GM21360 (cell line): Measurements from ENCODE around the gene SASS6.

Experiments used
- ATAC-seq: cut with Tn5 transposase; IDR thresholded peaks from one replicate; pipeline ENCODE4 v1.9.1; 2021; ENCODE audit warnings: mild to moderate bottlenecking, moderate library complexity; ENCODE audit not compliant: unreplicated experiment

SASS6 gene, protein sequence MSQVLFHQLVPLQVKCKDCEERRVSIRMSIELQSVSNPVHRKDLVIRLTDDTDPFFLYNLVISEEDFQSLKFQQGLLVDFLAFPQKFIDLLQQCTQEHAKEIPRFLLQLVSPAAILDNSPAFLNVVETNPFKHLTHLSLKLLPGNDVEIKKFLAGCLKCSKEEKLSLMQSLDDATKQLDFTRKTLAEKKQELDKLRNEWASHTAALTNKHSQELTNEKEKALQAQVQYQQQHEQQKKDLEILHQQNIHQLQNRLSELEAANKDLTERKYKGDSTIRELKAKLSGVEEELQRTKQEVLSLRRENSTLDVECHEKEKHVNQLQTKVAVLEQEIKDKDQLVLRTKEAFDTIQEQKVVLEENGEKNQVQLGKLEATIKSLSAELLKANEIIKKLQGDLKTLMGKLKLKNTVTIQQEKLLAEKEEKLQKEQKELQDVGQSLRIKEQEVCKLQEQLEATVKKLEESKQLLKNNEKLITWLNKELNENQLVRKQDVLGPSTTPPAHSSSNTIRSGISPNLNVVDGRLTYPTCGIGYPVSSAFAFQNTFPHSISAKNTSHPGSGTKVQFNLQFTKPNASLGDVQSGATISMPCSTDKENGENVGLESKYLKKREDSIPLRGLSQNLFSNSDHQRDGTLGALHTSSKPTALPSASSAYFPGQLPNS

DNA sequence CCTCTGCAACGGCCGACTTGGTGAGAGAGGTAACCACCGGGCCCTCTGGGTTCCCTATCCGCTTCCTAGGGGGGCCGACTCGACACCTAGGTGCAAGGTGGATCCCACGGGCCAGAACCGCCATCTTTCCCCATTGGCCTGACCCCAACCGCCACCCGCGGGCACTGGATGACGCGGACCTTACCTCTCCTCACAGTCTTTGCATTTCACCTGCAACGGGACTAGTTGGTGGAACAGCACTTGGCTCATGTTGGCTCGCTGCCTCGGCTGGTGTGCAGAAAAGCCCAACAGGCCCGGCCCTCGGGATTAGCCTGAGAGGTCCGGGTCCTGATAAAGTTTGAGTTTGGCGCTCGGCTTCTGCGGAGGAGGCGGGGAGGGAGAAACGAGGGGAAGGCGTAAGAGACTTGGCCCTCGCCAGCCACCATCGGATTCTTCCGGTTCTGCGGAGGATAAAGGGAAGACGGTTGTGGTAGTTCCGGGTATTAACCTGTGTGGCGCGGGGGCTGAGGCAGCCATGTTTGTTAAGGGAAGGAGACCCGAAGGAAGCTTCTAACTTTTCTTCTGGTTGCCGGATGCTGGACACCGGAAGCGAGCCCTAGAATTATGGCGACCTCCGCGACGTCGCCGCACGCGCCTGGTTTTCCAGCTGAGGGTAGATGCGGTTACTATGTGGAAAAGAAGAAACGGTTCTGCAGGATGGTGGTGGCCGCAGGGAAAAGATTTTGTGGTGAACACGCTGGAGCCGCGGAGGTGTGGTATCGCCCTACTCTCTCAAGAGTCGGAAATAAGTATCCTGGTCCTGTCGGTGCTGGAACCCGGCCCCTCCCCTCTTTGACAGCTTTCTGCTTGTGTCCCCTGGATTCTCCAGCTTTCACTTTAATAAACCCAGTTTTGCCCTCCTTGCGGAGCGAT is at the start of gene SASS6, which contains the start of gene TRMT13:
TSS of gene SASS6 (minus strand) at position 365 of the 912 bp plus-strand sequence. CDS start at position 249, 116 bp downstream.
TSS of gene TRMT13 (plus strand) at position 598 of the 912 bp plus-strand sequence. CDS start at position 604, 6 bp downstream.
- ATAC-seq: peak; percentile 81

DNA sequence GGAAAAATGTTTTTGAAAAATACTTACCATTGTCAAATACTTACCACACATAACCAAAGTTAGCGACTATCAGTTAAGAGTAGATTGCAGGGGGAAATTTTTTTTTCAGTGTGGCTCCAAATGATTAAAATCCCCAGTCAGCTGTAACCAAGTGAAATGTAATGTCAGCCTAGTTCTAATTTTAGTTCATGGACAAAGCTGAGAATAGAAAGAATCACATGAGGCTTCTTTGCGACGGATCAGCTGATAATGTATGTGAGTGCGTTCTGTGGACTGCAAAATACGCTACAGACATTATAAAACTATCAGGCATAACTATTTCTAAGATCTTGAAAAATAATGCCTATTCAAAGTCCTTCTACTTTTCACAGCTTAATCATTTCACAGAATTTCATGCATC is 45.4 kb upstream of the SASS6 start, which contains the start of gene LRRC39:
TSS of gene LRRC39 (minus strand) at position 166 of the 400 bp plus-strand sequence. CDS start 9,740 bp downstream, outside the sequence.
- ATAC-seq: no peak

DNA sequence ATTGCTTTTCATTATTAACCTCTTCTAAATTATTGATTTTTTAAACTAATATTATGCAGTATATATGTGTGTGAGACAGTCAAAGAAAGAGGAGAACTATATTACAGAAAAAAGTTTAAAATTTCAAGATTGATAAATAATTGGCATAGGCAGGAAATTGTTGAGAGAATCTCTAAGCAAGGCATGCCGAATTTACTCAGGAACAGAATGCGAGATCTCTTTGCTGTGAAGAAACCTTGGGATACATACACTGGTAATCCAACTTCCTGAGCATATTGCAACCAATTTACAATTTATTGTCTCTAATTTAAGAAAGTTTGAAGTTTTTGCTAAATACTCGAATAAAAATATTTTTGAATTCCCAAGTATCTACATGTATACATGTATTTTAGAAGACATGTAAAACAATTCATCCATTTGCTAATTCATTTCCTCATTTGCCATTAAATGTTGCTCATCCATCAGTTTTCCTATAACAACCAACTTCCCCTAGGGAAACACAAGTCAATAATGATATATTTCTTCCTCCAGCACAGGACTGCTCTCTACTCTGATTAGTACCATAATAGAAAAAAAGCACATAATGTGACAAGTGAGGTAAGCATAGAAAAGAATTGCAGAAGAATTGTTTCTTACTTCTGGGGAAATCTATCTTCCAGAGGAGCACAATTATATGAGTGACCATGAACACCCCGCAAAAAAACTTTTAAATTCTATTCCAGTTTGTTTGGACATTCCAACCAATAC is 44.7 kb upstream of the SASS6 start:
- no peak for ATAC-seq

DNA sequence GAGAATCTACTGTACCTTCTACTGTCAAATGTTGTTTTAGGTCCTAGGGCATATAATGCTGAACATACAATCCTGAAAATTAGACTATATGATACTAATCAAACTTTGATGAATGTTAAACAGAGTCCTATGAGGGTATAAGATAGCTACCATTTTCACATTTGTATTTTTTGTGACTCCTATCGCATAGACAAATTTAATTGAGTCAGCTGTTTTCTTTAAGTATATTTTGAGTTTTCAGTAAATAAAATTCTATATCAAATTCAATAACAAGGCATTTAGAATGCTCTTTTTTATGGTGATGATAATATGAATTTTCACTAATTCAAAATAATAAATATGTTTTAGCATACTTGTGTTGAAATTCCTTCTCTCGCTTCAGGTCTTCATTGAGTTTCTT is 35.3 kb upstream of the SASS6 start:
- ATAC-seq: no peak

DNA sequence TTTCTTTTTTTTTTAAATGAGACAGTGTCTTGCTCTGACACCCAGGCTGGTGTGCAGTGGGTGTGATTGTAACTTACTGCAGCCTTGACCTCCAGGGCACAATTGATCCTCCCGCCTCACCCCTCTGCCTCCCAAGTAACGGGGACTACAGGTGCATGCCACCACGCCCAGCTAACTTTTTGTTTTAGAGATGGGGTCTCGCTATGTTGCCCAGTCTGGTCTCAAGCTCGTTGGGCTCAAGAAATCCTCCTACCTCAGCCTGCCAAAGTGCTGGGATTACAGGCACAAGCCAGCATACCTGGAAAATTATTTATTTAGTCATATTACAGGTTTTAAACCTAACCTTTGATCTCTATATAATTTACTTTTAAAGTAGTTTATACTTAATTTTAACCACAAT is 32.0 kb upstream of the SASS6 start:
- no peak for ATAC-seq

DNA sequence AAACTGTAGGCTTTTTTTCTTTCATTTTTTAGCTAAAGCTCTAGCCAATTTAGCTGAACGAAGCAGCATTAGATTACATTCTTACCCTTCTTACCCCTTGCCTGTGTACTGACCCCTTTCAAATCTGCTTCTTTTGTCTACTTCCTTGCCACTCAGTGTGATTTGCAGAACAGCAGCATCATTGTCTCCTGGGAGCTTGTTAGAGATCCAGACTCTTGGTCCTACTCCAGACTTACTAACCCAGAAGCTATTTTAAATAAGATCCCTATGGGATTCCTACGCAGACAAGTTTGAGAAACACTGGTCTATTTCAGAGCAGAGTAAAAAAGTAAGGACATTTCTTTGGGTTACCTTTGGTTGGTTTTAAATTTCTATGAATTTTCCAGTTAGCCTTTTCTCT is 31.5 kb upstream of the SASS6 start:
- ATAC-seq: no peak

DNA sequence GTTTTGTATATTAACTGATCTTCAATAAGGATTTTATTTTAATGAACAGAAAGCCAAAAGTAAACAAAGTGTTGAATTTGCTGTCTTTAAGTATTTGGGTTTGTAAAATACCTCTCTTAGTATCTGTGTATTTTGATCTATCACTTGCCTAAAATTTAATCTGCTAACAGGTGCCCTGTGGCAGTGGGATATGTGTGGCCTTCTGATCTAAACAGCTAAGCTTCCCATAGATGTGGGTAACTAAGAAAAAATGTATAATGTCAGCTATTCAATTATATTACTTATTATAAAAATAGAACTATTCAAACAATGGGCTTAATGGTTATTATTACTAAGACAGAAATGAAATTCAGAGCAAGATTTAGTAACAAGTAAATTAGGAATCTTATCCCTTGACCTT is 30.2 kb upstream of the SASS6 start:
- no peak for ATAC-seq

DNA sequence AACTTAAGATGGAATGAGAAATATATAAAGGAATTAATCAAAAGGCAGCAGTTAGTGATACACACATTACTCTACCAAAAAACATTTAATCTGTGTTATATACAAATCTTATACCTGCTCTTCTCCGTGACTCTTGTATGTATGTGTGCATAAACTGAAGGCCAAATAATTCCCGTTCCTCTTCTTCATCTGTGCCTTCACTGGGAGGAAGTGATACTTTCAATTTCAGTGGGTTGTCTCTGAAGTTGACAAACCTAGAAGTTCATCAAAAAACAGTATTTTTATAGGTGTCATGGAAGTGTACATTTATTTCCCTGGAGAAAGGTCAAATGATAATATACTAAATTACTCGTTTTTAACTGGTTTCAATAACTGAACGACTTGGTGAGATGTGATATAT is 19.5 kb upstream of the SASS6 start:
- peak; percentile 84 for ATAC-seq

DNA sequence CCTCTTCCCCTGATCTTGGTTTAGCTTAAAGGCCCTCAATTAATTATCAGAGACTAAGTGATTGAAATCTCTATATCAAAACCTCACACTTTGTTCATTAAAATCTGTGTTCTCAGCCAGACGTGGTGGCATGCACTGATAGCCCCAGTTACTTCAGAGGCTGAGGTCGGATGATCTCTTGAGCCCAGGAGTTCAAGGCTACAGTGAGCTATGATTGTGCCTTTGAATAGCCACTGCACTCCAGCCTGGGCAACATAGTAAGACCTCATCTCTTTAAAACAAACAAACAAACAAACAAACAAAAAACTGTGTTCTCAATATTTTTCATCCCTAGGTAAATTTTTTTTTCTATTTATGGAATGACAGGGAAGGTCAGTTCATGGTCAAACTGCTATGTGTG is 18.9 kb upstream of the SASS6 start:
- no peak for ATAC-seq

DNA sequence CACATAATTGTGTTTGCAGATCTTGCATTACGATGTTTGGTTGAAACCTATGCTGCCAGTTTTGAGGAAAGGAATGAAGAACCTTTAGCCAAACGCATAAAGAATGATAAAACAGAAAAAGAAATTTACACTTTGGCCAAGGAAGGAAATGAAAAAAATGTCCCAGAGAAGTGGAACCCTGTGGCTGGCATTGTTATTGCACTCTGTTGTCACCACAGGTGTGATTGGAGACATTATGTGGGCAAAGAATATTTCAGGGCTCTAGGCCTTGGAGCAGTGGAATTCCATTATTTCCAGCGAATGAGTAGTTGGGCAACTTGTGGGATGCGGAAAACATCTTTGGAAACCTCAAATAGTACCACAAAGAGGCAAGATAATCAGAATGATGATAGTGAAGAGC is 15.1 kb upstream of the SASS6 start:
- no peak for ATAC-seq

DNA sequence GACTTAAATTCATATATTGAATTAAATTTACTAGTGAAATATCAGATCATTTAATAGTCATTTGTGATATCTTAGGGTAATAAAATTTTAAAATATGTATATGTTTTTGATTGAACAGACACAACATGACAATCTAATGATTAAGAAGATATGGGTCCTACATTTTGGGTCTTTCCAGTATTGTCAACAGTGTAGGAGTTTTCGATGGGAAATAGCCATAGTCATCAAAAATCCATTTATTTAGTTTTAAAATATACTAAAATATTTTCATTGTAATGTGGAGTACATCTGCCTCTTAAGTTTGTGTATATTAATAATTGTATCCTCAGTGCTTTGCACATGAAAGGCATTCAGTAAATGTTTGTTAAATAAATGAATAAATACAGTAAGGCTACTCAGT is 14.2 kb upstream of the SASS6 start:
- ATAC-seq: no peak

DNA sequence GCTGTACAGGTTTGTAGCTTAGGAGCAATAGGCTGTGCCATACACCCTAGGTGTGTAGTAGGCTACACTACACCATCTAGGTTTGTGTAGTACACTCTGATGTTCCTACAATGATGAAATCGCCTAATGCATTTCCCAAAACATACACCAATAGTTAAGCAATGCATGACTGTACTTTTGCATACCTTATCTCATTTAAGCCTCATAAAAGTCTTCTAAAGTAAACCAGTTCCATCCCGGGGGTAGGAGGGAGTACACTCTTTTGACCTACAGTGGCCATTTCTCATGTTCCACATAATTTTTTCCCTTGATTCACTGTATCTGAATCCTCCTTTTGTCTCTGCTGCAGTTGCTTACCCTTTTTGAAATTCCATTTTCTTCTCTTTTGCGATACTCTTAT is 12.4 kb upstream of the SASS6 start:
- ATAC-seq: no peak

DNA sequence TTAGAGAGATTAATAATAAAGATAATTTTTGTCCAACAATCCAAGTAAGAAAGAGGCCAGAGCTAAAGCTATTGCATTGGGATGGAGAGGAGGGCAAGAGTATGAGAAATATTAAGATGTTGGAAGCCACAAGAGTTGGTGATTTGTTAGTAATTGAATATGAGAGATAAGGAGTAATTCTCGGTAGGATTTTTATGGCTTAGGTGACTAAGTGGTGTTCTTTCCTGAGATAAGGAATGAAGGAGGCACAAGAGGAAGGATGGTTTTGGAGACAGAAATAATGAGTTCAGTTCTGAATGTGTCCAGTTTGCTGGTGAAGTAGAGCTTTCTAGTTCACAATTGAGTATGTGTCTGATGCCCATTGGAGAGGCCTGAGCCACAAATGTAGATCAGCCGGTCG is 9.6 kb upstream of the SASS6 start:
- ATAC-seq: no peak

DNA sequence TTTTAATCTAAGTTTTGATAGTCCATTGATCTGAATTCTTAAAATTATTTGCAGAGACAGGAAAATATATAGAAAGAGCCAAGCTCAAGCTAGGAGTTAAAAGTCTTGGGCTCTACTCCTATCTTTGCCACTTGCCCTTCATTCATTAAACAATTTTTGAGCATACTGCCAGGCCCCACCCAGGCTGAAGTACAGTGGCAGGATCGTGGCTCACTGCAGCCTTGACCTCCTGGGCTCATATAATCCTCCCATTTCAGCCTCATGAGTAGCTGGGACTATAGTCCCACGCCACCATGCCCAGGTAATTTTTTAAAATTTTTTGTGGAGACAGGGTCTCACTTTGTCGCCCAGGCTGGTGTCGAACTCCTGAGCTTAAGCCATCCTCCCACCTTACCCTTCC is 8.5 kb upstream of the SASS6 start:
- no peak for ATAC-seq

DNA sequence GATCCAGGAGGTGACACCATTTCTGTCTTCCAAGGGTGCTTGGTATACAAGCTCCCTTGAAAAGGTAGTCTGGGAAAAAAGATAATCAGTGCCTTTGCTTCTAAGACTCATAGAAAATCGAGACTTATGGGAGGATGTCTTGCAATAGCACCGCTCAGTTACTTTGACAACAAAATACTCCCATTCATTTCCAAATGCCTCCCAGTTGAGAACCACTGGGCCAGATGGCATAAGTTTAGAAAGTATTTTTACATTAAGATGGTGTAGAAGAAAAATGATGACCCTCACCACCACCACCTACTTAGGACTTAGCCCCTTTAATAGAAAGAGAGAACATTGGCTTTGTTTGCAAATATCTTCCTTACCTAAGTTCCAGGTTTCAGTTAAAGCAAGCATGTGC is 4.9 kb upstream of the SASS6 start:
- ATAC-seq: no peak

DNA sequence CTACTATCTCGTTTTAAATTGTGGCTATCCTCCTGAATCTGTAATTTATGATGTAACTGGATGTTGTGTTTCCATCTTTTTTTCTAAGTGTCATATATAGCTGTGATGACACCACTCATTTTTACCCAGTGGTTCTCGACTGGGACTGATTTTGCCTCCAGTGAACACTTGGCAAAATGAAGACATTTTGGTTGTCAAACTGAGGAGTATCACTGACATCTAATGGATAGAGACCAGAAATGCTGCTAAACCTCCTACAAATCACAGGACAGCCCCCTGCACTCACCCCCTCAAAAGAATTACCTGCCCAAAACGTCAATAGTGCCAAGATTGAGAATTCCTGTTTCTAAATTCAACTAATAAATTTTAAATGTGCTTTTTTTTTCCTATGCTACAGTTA is 2.1 kb upstream of the SASS6 start:
- ATAC-seq: no peak

DNA sequence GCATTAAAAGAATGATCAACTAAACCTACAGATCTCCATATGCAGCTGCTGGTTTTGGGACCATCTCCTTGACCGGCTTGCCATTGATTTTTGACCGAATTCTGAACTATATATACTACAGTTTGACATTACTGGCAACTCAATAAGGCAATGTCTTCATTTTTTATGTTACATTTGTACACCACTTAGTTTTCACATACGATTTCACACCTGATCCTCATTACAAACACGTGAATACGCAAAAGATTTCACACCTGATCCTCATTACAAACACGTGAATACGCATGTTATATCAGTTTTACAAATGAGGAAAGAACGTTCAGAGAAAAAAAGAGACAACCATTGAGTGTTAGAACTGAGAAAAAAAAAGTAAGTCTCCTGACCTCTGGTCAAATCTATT is 1.1 kb downstream of the SASS6 start:
- ATAC-seq: no peak

DNA sequence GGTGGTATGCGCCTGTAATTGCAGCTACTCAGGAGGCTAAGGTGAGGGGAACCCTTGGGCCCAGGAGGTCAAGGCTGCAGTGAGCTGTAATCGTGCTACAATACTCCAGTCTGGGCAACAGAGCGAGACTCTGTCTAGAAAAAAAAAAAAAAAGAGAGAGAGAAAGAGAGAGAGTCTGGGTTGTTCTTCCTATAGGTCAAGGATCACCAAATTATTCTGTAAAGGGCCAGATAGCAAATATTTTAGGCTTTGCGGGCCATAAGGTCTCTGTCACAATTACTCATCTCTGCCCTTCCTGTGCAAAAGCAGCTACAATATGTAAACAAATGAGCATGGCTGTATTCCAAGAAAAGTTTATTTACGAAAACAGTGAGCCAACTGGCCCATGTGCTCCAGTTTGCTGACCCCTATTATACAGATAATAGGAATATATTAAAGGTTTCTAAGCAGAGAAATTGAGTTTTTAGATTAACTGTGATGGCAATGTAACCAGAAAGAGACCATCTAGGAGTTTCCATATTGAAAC is 2.1 kb downstream of the SASS6 start:
- ATAC-seq: no peak

DNA sequence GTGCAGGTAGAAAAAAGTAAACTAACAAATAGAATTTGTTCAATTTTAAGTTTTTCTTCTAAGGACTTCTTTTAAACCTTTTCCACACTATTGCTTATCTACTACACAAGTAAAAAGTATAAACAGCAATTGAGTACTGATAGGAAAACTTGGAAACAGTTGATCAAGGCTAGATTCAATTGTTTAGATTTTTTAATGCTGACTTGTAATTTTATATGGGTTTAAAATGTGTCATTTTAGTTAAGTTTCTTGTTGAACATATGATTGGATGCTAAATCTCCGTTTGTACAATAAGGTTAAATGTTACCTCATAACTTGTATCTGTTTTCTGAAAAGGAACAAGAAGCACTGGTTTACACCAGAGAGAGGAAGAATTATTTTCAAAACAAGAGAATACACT is 5.5 kb downstream of the SASS6 start:
- no peak for ATAC-seq

DNA sequence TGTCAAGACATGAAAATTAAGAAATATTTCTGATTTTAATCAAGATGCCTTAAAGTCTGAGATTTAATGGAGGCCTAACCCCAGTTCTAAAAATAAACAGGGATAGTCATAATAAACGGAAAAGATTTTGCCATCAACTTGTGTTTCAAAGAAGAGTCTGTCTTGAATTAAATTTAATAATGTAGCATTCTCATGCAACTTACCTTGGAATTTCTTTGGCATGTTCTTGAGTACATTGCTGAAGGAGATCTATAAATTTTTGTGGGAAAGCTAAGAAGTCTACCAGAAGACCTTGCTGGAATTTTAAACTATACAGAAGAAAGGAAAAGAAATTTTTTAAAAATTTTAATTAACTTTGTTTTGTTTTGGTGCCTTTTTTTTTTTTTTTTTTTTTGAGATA is 10.6 kb downstream of the SASS6 start:
- ATAC-seq: no peak
